ENCODE measurements around the gene PDIA2.

DNA sequence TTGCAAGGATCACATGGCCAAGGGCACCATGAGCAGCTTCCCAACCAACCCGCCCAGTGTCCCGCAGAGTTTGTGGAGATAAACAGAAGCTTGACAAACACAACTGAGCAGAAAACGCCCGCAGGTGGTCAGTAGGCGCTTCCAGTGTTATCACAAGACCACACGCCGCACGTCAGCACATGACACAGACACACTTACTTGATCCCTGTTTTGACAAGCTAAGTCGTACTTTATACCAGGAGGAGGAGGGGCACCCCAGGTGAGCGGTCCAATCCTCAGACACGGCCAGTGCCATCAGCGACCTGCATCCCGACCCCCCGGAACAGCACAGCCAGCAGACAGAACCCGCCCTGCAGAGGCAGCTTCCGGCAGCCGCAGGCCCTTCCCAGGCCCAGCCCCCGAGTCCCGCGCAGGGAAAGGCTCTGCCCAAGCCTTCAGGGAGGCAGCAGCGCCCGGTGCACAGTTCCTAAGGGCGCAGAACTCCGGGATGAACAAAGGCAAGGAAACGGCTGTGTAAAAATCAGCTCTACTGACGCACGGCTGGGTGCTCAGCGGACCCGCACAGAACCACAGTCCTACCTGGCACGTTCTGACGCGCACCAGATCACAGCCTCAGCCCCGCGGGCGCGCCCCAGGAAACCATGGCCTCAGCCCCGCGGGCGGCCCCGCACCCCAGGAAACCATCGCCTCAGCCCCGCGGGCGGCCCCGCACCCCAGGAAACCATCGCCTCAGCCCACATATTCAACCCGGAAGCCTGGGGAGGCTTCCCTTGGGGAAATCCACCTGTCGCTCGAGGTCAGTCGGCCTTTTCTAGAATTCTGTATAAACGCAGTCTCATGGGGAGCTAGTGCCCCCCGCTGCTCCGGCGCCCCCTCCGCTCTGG lies 41.7 kb downstream of the PDIA2 start:
- TF ChIP-seq ZFP3 (CRISPR knock-in tag; IDR thresholded peaks at IDR 0.05) (no peak), SNAI2 (CRISPR knock-in tag; IDR thresholded peaks at IDR 0.05) (no peak), ARNTL (CRISPR knock-in tag; IDR thresholded peaks at IDR 0.05; ENCODE audit: borderline replicate concordance, low read depth) (no peak), ZNF70 (CRISPR knock-in tag; IDR thresholded peaks at IDR 0.05) (no peak), GLIS3 (CRISPR knock-in tag; IDR thresholded peaks at IDR 0.05) (no peak), RARB (CRISPR knock-in tag; IDR thresholded peaks at IDR 0.05) (no peak), OSR1 (CRISPR knock-in tag; IDR thresholded peaks at IDR 0.05) (no peak)

Measured in SK-N-SH treated with all-trans-retinoic acid at 6 μM for 48 hours (cell line).